ENCODE data around the gene MED19.

- TF ChIP-seq CTCF (IDR thresholded peaks at IDR 0.05; ENCODE audit: low read length) (no peak), EZH2 (IDR thresholded peaks at IDR 0.05; ENCODE audit: borderline replicate concordance, low read length) (no peak)
These were observed 33.2 kb upstream of the MED19 start for GRCh38 chr11:57745206-57745605.
